Activated CD4-positive, alpha-beta T cell treated with anti-CD3 and anti-CD28 coated beads, Interleukin-2, amount 50 U/mL, for 24 hours (primary cell): ENCODE results near the gene CHP2.
"Not testable (repeated sequence)": the region's sequence is repeated elsewhere in the genome, so short reads cannot be mapped to it uniquely, and the experiment has no call there.

Experiments
- DNase-seq, 2 donors: peaks; one replicate each; pipeline ENCODE4 v3.0.0-alpha.2; 2020; ENCODE audit warnings: low read depth in 1 of 2, low spot score in 1 of 2

The CHP2 gene

GRCh38 chr16:23754594-23755483 is at the start of gene CHP2:
TSS of gene CHP2 (plus strand) at chr16:23755026. CDS start at chr16:23755050, 24 bp downstream.
- no peak for DNase-seq

- no peak for DNase-seq
These were observed 49.3 kb upstream of the CHP2 start for GRCh38 chr16:23705517-23705902.

- no peak for DNase-seq
These were observed 48.4 kb upstream of the CHP2 start for GRCh38 chr16:23706439-23706838.

DNA sequence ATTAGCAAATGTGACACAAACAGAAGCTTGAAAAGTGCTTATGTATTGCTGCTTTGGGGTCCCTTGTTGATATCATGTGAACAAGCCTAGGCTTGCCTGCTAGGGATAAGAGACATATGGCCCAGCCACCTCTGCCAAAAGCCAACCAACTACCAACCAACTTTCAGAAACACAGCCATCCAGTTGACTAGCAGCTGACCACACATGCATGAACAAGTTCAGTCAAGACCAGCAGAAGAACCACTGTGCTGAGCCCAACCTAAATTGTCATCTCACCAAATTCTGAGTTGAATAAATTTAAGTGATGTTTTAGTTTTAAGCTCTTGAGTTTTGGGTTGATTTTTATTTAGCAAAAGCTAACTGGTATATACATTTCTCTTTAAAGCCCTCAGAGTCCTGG is 45.3 kb upstream of the CHP2 start:
- DNase-seq, result no peak

GRCh38 chr16:23710008-23710407 is 44.8 kb upstream of the CHP2 start:
- no peak for DNase-seq

- DNase-seq, result no peak
These were observed 44.3 kb upstream of the CHP2 start for GRCh38 chr16:23710504-23710903.

DNA sequence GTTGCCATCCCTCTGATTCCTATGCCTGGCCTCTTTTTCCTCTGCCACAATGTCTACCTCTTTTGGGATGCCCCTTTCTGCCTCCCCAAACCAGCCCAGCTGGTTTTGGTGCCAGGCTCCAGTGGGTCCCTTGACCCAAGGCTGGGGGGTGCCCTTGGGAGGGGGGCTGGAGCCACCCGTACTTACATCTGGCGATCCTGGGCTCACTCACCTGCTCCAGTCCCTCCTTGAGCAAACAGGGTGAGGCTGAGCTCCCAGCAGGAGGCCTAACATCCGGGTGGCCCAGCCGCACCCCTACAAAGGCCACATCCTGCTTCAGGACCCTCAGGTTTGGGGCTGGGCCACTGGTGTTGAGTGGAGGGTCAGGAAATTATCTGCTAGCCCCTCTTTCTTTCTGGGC is 43.0 kb upstream of the CHP2 start:
- no peak for DNase-seq

DNA sequence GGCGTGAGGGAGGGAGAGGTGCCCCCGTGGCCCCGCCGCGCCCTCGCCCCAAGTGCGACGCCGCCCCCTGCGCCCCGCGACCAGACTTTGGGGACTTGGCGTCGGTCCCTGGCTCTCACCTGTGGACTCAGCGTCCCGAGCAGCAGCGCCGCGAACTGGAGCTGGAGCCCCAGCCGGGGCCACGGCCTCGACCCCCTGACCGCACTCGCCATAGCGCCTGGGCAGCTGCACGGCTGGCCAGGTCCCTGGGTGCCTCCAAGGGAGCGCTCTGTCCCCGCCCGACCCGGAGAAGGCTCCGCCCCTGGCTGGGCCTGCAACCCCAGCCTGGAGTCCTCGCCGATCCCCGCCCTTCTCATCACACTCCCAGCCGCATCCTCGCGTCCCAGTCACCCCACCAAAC is 41.9 kb upstream of the CHP2 start, which contains the start of gene ERN2:
ERN2 (minus strand) TSS at position 247 of the 400 bp plus-strand sequence; CDS start at position 212, 35 bp downstream.
- DNase-seq, result no peak

- DNase-seq, result no peak
These were observed 38.3 kb upstream of the CHP2 start for GRCh38 chr16:23716484-23716883.

DNA sequence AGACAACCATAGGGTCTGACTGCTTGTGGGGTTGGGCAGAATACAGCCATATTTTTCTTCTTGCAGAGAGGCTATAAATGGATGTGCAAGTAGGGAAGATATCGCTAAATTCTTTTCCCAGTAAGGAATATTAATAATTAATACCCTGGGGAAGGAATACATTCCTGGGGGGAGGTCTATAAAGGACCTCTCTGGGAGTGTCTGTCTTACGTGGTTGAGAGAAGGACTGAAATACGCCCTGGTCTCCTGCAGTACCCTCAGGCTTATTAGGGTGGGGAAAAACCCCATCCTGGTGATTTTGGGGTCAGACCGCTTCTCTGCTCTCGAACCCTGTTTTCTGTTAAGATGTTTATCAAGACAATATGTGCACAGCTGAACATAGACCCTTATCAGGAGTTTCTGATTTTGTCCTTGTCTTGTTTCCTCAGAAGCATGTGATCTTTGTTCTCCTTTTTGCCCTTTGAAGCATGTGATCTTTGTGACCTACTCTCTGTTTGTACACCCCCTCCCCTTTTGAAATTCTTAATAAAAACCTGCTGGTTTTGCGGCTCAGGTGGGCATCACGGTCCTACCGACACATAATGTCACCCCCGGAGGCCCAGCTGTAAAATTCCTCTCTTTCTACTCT is 32.1 kb upstream of the CHP2 start:
- not testable (repeated sequence) for DNase-seq

DNA sequence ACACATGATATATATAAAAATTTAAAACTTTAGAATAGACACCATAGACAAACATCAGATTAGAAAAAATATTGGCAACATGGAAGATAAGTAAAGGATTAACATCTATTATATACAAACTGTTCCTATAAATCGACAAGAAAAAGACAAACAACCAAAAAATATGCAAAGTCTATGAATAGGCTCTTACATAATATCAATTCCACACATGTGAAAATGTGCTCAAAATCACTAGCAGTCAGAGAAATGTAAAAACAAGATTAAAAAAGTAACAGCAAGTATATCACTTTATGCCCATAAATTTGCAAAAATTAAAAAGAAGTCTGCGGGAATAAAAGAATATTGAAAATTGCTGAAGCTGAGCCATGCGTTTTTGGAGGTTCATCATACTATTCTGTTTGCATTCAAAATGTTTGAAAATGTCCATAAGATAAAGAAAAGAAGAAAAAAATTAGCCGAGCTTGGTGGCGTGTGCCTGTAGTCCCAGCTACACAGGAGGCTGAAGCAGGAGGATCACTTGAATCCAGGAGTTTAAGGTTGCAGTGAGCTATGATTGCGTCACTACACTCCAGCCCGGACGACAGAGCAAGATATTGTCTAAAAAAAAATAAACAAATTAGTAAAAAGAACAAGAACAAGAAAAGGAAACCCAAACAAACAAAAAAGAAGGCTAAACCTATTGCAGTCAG is 30.6 kb upstream of the CHP2 start:
- no peak for DNase-seq

DNA sequence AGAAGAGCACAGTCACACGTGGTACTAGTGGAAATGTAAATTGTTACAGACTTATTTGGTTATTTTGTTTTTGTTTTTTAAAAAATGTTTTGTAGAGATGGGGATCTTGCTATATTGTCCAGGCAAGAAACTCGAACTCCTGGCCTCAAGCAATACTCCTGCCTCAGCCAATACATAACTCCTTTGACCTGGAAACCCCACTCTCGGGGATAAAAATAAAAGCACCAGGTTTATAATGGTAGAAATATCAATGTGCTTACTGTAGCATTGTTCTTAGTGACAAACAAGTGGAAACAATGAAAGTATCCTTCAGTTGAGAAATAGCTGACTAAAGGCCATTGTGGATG is 30.1 kb upstream of the CHP2 start:
- no peak for DNase-seq

GRCh38 chr16:23726710-23727109 is 28.1 kb upstream of the CHP2 start:
- DNase-seq, result no peak

GRCh38 chr16:23728112-23728477 is 26.7 kb upstream of the CHP2 start:
- no peak for DNase-seq

- no peak for DNase-seq
These were observed 25.1 kb upstream of the CHP2 start for GRCh38 chr16:23729503-23730424.

DNA sequence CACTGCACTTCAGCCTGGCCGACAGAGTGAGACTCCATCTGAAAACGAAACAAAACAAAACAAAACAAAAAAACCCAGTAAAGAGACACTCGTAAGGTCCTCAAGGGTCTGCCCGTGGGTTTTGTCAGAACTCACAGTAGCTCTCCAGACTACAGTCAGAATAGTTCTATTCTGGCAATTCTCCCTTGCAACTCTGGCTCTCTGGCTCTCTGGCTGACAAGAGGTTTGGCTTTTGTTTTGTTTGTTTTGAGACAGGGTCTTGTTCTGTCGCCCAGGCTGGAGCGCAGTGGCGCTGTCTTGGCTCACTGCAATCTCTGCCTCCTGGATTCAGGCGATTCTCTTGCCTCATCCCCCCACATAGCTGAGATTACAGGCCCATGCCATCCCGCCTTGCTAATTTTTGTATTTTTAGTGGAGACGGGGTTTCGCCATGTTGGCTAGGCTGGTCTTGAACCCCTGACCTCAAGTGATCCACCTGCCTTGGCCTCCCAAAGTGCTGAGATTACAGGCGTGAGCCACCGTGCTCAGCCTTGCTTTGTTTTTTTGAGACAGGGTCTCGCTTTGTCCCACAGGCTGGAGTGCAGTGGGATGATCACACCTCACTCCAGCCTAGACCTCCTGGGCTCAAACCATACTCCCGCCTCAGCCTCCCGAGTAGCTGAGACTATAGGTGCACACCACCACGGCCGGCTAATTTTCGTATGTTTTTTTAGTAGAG is 20.5 kb upstream of the CHP2 start:
- no peak for DNase-seq

DNA sequence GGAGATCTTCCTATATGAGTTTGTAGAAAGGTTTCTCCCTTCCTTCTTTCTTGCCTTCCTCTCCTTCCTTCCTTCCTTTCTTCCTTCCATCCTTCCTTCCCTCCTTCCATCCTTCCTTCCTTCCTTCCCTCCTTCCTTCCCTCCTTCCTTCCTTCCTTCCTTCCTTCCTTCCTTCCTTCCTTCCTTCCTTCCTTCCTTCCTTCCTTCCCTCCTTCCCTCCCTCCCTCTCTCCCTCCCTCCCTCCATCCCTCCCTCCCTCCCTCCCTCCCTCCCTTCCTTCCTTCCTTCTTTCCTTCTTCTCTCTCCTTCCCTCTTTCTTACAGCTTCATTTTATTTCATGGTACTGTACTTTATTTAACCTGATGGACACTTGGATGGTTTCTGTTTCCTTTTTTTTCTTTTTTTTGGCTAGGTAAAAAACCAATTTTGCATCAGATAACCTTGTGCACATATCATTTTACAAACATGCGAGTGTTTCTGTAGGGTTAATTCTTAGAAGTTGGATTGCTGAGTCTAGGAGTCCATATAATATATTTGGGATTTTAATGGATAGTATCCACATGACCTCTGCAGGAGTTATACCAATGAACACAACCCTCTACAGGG is 17.3 kb upstream of the CHP2 start:
- not testable (repeated sequence) for DNase-seq

- no peak for DNase-seq
These were observed 15.3 kb upstream of the CHP2 start for GRCh38 chr16:23739516-23739915.

GRCh38 chr16:23741675-23742303 is 13.0 kb upstream of the CHP2 start:
- DNase-seq, result no peak
